ENCODE results near the gene HSPA13. TPM values are rescaled to one million over a fixed set of nuclear protein-coding genes. Genes with fewer than 3 reads are reported as not detected.

HSPA13 gene
- polyA plus RNA-seq, 2 of the 4 experiments (the other 2 are of a cell fraction), result 16.0 to 52.0 TPM

DNA sequence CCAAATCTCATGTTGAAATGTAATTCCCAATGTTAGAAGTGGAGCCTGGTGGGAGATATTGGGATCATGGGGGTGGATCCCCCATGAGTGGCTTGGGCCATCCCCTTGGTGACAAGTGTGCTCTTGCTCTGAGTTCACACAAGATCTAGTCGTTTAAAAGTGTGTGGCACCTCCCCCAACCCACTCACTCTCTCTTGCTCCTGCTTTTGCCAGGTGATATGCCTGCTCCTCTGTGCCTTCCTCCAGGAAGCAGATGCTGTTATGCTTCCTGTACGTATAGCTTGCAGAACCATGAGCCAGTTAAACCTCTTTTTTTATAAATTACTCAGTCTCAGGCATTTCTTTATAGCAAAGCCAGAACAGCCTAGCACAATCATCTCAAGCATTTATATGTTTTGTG lies 23.0 kb upstream of the HSPA13 start:
- no peak overlapping the region for H3K27ac ChIP-seq
- 19% methylated on average over 2 of the region's 2 CpGs for WGBS (ENCODE audit: missing lambda C conversion rate)
- no peaks in the 10 kb centered on the region for H3K4me1 ChIP-seq
- FAIRE-seq (no peak), ATAC-seq (no peak), DNase-seq (ENCODE audit: low read depth in 1 of 2, low spot score in 1 of 2) (no peak)
- TF ChIP-seq SMC3 (IDR thresholded peaks at IDR 0.05), result no peak
- TF ChIP-seq NFE2L2 (conservative IDR thresholded peaks at IDR 0.05; ENCODE audit: low read length), result no peak
- TF ChIP-seq ZFP36 (IDR thresholded peaks at IDR 0.05; ENCODE audit: borderline replicate concordance, partially characterized antibody), result no peak
- TF ChIP-seq RAD21 (conservative IDR thresholded peaks at IDR 0.05 in 1 of 2, IDR thresholded peaks at IDR 0.05 in 1 of 2), result no peak
- no peak for TF ChIP-seq FOSL2 (IDR thresholded peaks at IDR 0.05)
- no peak for TF ChIP-seq FOSL2 (CRISPR knock-in tag; IDR thresholded peaks at IDR 0.05)
- TF ChIP-seq KDM1A (IDR thresholded peaks at IDR 0.05; ENCODE audit: low read depth), result no peak
- TF ChIP-seq, protein P1, sequence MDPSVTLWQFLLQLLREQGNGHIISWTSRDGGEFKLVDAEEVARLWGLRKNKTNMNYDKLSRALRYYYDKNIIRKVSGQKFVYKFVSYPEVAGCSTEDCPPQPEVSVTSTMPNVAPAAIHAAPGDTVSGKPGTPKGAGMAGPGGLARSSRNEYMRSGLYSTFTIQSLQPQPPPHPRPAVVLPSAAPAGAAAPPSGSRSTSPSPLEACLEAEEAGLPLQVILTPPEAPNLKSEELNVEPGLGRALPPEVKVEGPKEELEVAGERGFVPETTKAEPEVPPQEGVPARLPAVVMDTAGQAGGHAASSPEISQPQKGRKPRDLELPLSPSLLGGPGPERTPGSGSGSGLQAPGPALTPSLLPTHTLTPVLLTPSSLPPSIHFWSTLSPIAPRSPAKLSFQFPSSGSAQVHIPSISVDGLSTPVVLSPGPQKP (IDR thresholded peaks at IDR 0.05; ENCODE audit: low read depth, low read length), result no peak
- TF ChIP-seq PHF8 (IDR thresholded peaks at IDR 0.05; ENCODE audit: borderline replicate concordance, low read depth), result no peak
- TF ChIP-seq, protein P2, sequence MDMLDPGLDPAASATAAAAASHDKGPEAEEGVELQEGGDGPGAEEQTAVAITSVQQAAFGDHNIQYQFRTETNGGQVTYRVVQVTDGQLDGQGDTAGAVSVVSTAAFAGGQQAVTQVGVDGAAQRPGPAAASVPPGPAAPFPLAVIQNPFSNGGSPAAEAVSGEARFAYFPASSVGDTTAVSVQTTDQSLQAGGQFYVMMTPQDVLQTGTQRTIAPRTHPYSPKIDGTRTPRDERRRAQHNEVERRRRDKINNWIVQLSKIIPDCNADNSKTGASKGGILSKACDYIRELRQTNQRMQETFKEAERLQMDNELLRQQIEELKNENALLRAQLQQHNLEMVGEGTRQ (IDR thresholded peaks at IDR 0.05), result no peak
- no peak for TF ChIP-seq MAZ (IDR thresholded peaks at IDR 0.05; ENCODE audit: borderline replicate concordance, low read depth, low read length)
- TF ChIP-seq FOSB (CRISPR knock-in tag; IDR thresholded peaks at IDR 0.05), result no peak
- no peak for TF ChIP-seq MAFK (IDR thresholded peaks at IDR 0.05; ENCODE audit: partially characterized antibody)
- no peak for TF ChIP-seq EHF (CRISPR knock-in tag; IDR thresholded peaks at IDR 0.05)
- TF ChIP-seq HEYL (CRISPR knock-in tag; IDR thresholded peaks at IDR 0.05), result no peak
- TF ChIP-seq EHMT2 (IDR thresholded peaks at IDR 0.05; ENCODE audit: low read depth), result no peak
- TF ChIP-seq NPAS2 (CRISPR knock-in tag; IDR thresholded peaks at IDR 0.05; ENCODE audit: borderline replicate concordance), result no peak
- TF ChIP-seq HOXB13 (CRISPR knock-in tag; IDR thresholded peaks at IDR 0.05; ENCODE audit: low read depth), result no peak
- no peak for TF ChIP-seq TP53 (CRISPR knock-in tag; IDR thresholded peaks at IDR 0.05)
- ChIA-PET CTCF (no interaction called here), POLR2A (no interaction called here)
- no peaks in the 10 kb centered on the region for H3K9me3 ChIP-seq
- H3K4me2 ChIP-seq, result no peak overlapping the region
- H3K4me3 ChIP-seq, result no peak overlapping the region

DNA sequence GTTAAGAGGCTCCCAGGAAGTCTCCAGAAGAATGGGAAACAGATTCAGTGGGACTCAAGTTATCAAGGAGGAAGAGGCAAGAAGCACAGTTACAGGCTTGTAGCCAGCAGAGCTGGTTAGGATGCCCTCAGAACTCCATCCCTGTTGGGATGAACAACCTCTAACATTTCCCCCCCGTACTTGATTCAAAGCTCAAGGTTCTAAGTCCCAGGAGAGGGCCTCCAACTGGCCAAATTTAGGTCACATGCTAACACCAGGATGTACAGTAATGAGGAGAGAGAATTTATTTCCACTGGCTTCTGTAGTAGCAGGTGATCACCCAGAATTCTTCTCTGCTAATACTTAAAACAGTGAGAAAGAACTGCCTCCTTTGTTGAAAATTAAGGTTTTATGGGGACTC lies 22.3 kb upstream of the HSPA13 start:
- no peak overlapping the region for H3K4me3 ChIP-seq
- no peak for DNase-seq (ENCODE audit: low read depth in 1 of 2, low spot score in 1 of 2)
- no peak overlapping the region for H3K27ac ChIP-seq
- H3K4me1 ChIP-seq, result no peaks in the 10 kb centered on the region
- ChIA-PET POLR2A (no interaction called here), CTCF (interaction anchor here (0.7 kb wide), 1 partner anchor 9 kb away, joined by 3 read pairs; no protein-coding TSS in a partner anchor)
- 0% methylated on average over 1 of the region's 1 CpG for WGBS (ENCODE audit: missing lambda C conversion rate)
- H3K4me2 ChIP-seq, result no peak overlapping the region
- no peak for TF ChIP-seq MYC (IDR thresholded peaks at IDR 0.05; ENCODE audit: borderline replicate concordance, low read length)
- no peak for TF ChIP-seq HEYL (CRISPR knock-in tag; IDR thresholded peaks at IDR 0.05)
- no peak for TF ChIP-seq KDM1A (IDR thresholded peaks at IDR 0.05; ENCODE audit: low read depth)
- TF ChIP-seq CBX2 (IDR thresholded peaks at IDR 0.05; ENCODE audit: borderline replicate concordance, low read depth), result no peak
- no peak for TF ChIP-seq HOXA7 (CRISPR knock-in tag; IDR thresholded peaks at IDR 0.05)
- TF ChIP-seq HOXB5 (CRISPR knock-in tag; IDR thresholded peaks at IDR 0.05), result no peak
- TF ChIP-seq, protein P1 (IDR thresholded peaks at IDR 0.05; ENCODE audit: low read depth, low read length), result no peak
- TF ChIP-seq HOXB13 (CRISPR knock-in tag; IDR thresholded peaks at IDR 0.05; ENCODE audit: low read depth), result no peak
- no peak for TF ChIP-seq TFCP2L1 (CRISPR knock-in tag; IDR thresholded peaks at IDR 0.05)
- TF ChIP-seq NFE2L2 (conservative IDR thresholded peaks at IDR 0.05; ENCODE audit: low read length), result no peak
- no peak for TF ChIP-seq CEBPB (IDR thresholded peaks at IDR 0.05)
- no peak for TF ChIP-seq MAFK (IDR thresholded peaks at IDR 0.05; ENCODE audit: partially characterized antibody)
- TF ChIP-seq ESRRA (IDR thresholded peaks at IDR 0.05; ENCODE audit: borderline replicate concordance, low read length), result no peak
- no peak for TF ChIP-seq CHD2 (IDR thresholded peaks at IDR 0.05; ENCODE audit: low read length, partially characterized antibody)
- no peak for TF ChIP-seq CBX8 (IDR thresholded peaks at IDR 0.05)
- TF ChIP-seq, protein P3, sequence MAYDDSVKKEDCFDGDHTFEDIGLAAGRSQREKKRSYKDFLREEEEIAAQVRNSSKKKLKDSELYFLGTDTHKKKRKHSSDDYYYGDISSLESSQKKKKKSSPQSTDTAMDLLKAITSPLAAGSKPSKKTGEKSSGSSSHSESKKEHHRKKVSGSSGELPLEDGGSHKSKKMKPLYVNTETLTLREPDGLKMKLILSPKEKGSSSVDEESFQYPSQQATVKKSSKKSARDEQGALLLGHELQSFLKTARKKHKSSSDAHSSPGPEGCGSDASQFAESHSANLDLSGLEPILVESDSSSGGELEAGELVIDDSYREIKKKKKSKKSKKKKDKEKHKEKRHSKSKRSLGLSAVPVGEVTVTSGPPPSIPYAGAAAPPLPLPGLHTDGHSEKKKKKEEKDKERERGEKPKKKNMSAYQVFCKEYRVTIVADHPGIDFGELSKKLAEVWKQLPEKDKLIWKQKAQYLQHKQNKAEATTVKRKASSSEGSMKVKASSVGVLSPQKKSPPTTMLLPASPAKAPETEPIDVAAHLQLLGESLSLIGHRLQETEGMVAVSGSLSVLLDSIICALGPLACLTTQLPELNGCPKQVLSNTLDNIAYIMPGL (CRISPR knock-in tag; IDR thresholded peaks at IDR 0.05; ENCODE audit: borderline replicate concordance), result no peak
- FAIRE-seq, result no peak
- ATAC-seq, result no peak
- no peaks in the 10 kb centered on the region for H3K9me3 ChIP-seq
